Hepatocyte (in vitro differentiated cells): ENCODE results near the gene PRSS50. TPM values are rescaled to one million over a fixed set of nuclear protein-coding genes. Genes with fewer than 3 reads are reported as not detected.

Experiments used
- DNase-seq: peaks from one replicate; pipeline ENCODE4 v3.0.0-alpha.2; 2016; ENCODE audit warnings: low spot score
- H2AFZ ChIP-seq: fragments of 200-600 bp; sonication (generic); 2 replicates; pipeline ENCODE4 v1.6.0; 2016; ENCODE audit warnings: antibody characterized with exemption, mild to moderate bottlenecking
- H3K27ac ChIP-seq: fragments of 200-600 bp; sonication (generic); 2 replicates; pipeline ENCODE4 v1.5.1; 2016; ENCODE audit warnings: mild to moderate bottlenecking
- H3K27me3 ChIP-seq: fragments of 200-600 bp; sonication (generic); 2 replicates; pipeline ENCODE4 v1.6.1; 2016
- H3K36me3 ChIP-seq: fragments of 200-600 bp; sonication (generic); replicated peaks from 2 replicates; pipeline ENCODE4 v1.5.1; 2016; ENCODE audit warnings: low read depth; ENCODE audit not compliant: insufficient read depth
- H3K4me1 ChIP-seq: fragments of 200-600 bp; sonication (generic); 2 replicates; pipeline ENCODE4 v1.5.1; 2016; ENCODE audit warnings: mild to moderate bottlenecking, moderate library complexity; ENCODE audit not compliant: insufficient read depth
- H3K4me2 ChIP-seq: fragments of 200-600 bp; sonication (generic); 2 replicates; pipeline ENCODE4 v1.6.0; 2016
- H3K4me3 ChIP-seq: fragments of 200-600 bp; sonication (generic); 2 replicates; pipeline ENCODE4 v1.5.1; 2016; ENCODE audit warnings: mild to moderate bottlenecking
- H3K79me2 ChIP-seq: fragments of 200-600 bp; sonication (generic); 2 replicates; pipeline ENCODE4 v1.6.0; 2017; ENCODE audit warnings: mild to moderate bottlenecking
- H3K9me2 ChIP-seq: fragments of 200-600 bp; sonication (generic); replicated peaks from 2 replicates; pipeline ENCODE4 v1.6.0; 2017; ENCODE audit warnings: mild to moderate bottlenecking; ENCODE audit not compliant: insufficient read depth
- H3K9me3 ChIP-seq: fragments of 200-600 bp; sonication (generic); 2 replicates; pipeline ENCODE4 v1.5.1; 2016; ENCODE audit warnings: low read depth, mild to moderate bottlenecking
- H4K20me1 ChIP-seq: fragments of 200-600 bp; sonication (generic); 2 replicates; pipeline ENCODE4 v1.6.0; 2016; ENCODE audit warnings: mild to moderate bottlenecking; ENCODE audit not compliant: insufficient read depth, poor library complexity, severe bottlenecking
- EZH2 ChIP-seq: fragments of 200-600 bp; sonication (generic); IDR thresholded peaks from 2 replicates; pipeline ENCODE4 v1.6.1; 2016; ENCODE audit warnings: antibody characterized with exemption, mild to moderate bottlenecking, borderline replicate concordance
- EZH2phosphoT487 ChIP-seq: fragments of 200-600 bp; sonication (generic); IDR thresholded peaks from one replicate; pipeline ENCODE4 v1.6.1; 2018; ENCODE audit warnings: antibody characterized with exemption, mild to moderate bottlenecking, low read depth, moderate library complexity; ENCODE audit not compliant: unreplicated experiment, severe bottlenecking
- WGBS: methylation state at CpG from one replicate; pipeline ENCODE4 v1.1.6; 2016; ENCODE audit warnings: low lambda C conversion rate; ENCODE audit errors: missing lambda C conversion rate; 5-methylcytosine and 5-hydroxymethylcytosine counted together
- polyA plus RNA-seq: library from polyadenylated mRNA; unstranded; fragments of >200 nt; fragmentation: Nextera tagmentation; extraction: Ambion mirVana; gene quantifications from 2 replicates; pipeline ENCODE4 v1.2.1, GENCODE V29; 2016
- total RNA-seq: library from RNA; depleted of rRNA; stranded (reverse); fragments of >200 nt; gene quantifications from 2 replicates; pipeline ENCODE4 v1.2.3, GENCODE V29; 2014
- TF ChIP-seq, protein P1 (sequence below): fragments of 200-600 bp; sonication (generic); IDR thresholded peaks from 2 replicates; pipeline ENCODE4 v1.5.1; 2016; ENCODE audit warnings: antibody characterized with exemption, mild to moderate bottlenecking; ENCODE audit not compliant: poor library complexity

The PRSS50 gene
- total and polyA plus RNA-seq, 2 experiments from 2014 or later, result 0.33 to 1.4 TPM

DNA sequence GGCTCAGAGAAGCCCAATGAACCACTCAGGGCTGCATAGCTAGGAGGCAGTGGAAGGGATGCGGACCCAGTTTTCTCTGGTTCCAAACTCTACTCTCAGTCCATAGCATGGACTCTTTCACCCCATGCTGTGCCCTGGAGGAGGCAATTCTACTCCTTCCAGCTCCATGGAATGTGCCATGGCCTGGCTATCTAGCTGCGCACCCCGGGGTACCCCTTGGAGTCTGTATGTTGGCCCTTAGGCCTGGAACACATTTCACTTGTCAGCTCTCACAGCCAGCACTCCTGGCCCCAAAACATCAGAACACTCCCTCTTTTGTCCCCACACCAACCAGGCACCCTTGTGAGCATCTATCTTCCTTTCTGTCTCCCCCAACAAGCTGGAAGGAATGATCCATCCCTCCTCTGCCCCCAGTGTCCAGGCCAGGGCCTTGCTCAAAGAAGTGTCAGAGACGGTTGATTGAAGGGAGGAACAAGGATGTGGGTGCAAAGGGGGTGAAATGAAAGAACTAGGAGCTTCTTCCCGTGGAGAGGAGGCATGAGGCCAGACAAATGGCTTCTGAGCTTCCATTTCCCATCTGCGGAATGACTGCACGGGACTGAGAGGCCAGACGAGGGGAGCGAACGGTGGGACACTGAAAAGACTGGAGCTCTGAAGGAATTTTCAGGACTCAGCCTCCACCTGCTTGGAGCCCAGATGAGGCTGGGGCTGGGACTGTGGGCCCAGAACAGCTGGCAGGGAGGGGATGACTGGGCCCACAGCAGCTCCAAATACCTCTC is 2.8 kb downstream of the PRSS50 start:
- Histone ChIP-seq H4K20me1 (no peaks in the 10 kb centered on the region), H3K27ac (no peak overlapping the region), H3K79me2 (no peaks in the 10 kb centered on the region), H2AFZ (no peak overlapping the region), H3K36me3 (no peaks in the 10 kb centered on the region), H3K9me2 (no peaks in the 10 kb centered on the region), H3K9me3 (no peaks in the 10 kb centered on the region), H3K4me2 (no peak overlapping the region), H3K27me3 (no peaks in the 10 kb centered on the region), H3K4me1 (no peaks in the 10 kb centered on the region), H3K4me3 (no peak overlapping the region)
- no peak for DNase-seq
- 92% methylated on average over 10 of the region's 10 CpGs for WGBS
- TF ChIP-seq, protein P1, sequence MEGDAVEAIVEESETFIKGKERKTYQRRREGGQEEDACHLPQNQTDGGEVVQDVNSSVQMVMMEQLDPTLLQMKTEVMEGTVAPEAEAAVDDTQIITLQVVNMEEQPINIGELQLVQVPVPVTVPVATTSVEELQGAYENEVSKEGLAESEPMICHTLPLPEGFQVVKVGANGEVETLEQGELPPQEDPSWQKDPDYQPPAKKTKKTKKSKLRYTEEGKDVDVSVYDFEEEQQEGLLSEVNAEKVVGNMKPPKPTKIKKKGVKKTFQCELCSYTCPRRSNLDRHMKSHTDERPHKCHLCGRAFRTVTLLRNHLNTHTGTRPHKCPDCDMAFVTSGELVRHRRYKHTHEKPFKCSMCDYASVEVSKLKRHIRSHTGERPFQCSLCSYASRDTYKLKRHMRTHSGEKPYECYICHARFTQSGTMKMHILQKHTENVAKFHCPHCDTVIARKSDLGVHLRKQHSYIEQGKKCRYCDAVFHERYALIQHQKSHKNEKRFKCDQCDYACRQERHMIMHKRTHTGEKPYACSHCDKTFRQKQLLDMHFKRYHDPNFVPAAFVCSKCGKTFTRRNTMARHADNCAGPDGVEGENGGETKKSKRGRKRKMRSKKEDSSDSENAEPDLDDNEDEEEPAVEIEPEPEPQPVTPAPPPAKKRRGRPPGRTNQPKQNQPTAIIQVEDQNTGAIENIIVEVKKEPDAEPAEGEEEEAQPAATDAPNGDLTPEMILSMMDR, result no peak
- TF ChIP-seq EZH2, result no peak
- TF ChIP-seq EZH2phosphoT487, result no peak

- Histone ChIP-seq H3K4me1 (no peaks in the 10 kb centered on the region), H2AFZ (no peak overlapping the region), H3K36me3 (no peaks in the 10 kb centered on the region), H3K4me2 (no peak overlapping the region), H3K4me3 (no peak overlapping the region), H3K27me3 (no peaks in the 10 kb centered on the region), H3K9me3 (no peaks in the 10 kb centered on the region), H3K27ac (no peak overlapping the region), H3K9me2 (no peaks in the 10 kb centered on the region), H3K79me2 (no peaks in the 10 kb centered on the region), H4K20me1 (no peaks in the 10 kb centered on the region)
- 95% methylated on average over 22 of the region's 22 CpGs for WGBS
- TF ChIP-seq EZH2, result no peak
- TF ChIP-seq, protein P1, result no peak
- no peak for TF ChIP-seq EZH2phosphoT487
- DNase-seq, result no peak
Measured at GRCh38 chr3:46713898-46714552, 3.6 kb downstream of the PRSS50 start.

- Histone ChIP-seq H3K27ac (no peak overlapping the region), H3K79me2 (no peaks in the 10 kb centered on the region), H3K36me3 (no peaks in the 10 kb centered on the region), H3K9me3 (no peaks in the 10 kb centered on the region), H2AFZ (no peak overlapping the region), H3K27me3 (no peaks in the 10 kb centered on the region), H4K20me1 (no peaks in the 10 kb centered on the region), H3K4me2 (no peak overlapping the region), H3K4me3 (no peak overlapping the region), H3K9me2 (no peaks in the 10 kb centered on the region), H3K4me1 (no peaks in the 10 kb centered on the region)
- TF ChIP-seq EZH2 (no peak), EZH2phosphoT487 (no peak)
- TF ChIP-seq, protein P1, result no peak
- WGBS, result 78% methylated on average over 13 of the region's 14 CpGs
- no peak for DNase-seq
Measured at GRCh38 chr3:46713050-46713897, 4.4 kb downstream of the PRSS50 start.
